Endothelial cell of umbilical vein (primary cell): ENCODE measurements around the gene FMN1. TPM values are rescaled to one million over a fixed set of nuclear protein-coding genes. Genes with fewer than 3 reads are reported as not detected.

Experiments
- BruUV-seq: library from RNA; stranded (reverse); fragments of 400-500 nt; replicated peaks from 2 replicates; lab custom pipeline; 2021; lab: Mats Ljungman, UMichigan
- CTCF ChIA-PET: fragments of 300-600, 350-600 bp; sonication (Branson Sonifier 250); formaldehyde crosslinking; loops from one replicate; lab custom pipeline; 2021; ENCODE audit warnings: antibody characterized with exemption, inconsistent platforms; lab: Charles Lee
- POLR2A ChIA-PET: fragments of 300-600, 350-600 bp; sonication (Branson Sonifier 250); formaldehyde crosslinking; loops from one replicate; lab custom pipeline; 2021; ENCODE audit warnings: antibody characterized with exemption, inconsistent platforms; lab: Charles Lee
- DNase-seq: peaks from one replicate; pipeline ENCODE4 v3.0.0-alpha.2; 2011; ENCODE audit warnings: low read depth, low spot score
- FAIRE-seq: peaks from 2 replicates; lab custom pipeline; 2011; peaks lifted over from hg19 to GRCh38; lab: Jason Lieb, UNC
- H2AFZ ChIP-seq: 2 replicates; pipeline ENCODE4 v1.6.0; 2012; ENCODE audit warnings: low read depth, low read length, control low read depth, inconsistent platforms
- H3K27ac ChIP-seq: 2 replicates; pipeline ENCODE4 v1.5.1; 2011; ENCODE audit warnings: low read depth, mild to moderate bottlenecking, control low read depth, low read length, moderate library complexity; ENCODE audit not compliant: insufficient read depth
- H3K27me3 ChIP-seq, 2 experiments: 2 replicates each; pipeline versions ENCODE4 v1.6.0 to v1.6.1; 2011; ENCODE audit warnings: low read length in 2 of 2, mixed read lengths in 1 of 2; ENCODE audit not compliant: control insufficient read depth in 2 of 2, insufficient read depth in 2 of 2
- H3K36me3 ChIP-seq, 2 experiments: 2 replicates in 1 of 2; 3 replicates in 1 of 2; pipeline ENCODE4 v1.5.1; 2011; ENCODE audit warnings: low read length in 2 of 2, mild to moderate bottlenecking in 1 of 2, moderate library complexity in 1 of 2; ENCODE audit not compliant: control insufficient read depth in 2 of 2, insufficient read depth in 2 of 2; ENCODE audit errors: extremely low read depth in 1 of 2
- H3K4me1 ChIP-seq: 3 replicates; pipeline ENCODE4 v1.5.1; 2011; ENCODE audit warnings: mild to moderate bottlenecking, low read length; ENCODE audit not compliant: control insufficient read depth, insufficient read depth; ENCODE audit errors: extremely low read depth
- H3K4me2 ChIP-seq: 2 replicates; pipeline ENCODE4 v1.6.1; 2011; ENCODE audit warnings: low read length, control low read depth, mixed read lengths; ENCODE audit not compliant: insufficient read depth
- H3K4me3 ChIP-seq, 3 experiments: fragments of 200-600 bp in 1 of 3; sonication (generic), shearing (Covaris generic) in 1 of 3; replicated peaks in 1 of 3; 2 replicates each; pipeline ENCODE4 v1.5.1; 2011 to 2016; ENCODE audit warnings: control low read depth in 3 of 3, low read length in 3 of 3, mild to moderate bottlenecking in 2 of 3, inconsistent platforms in 1 of 3, low read depth in 1 of 3, moderate library complexity in 1 of 3; ENCODE audit not compliant: insufficient read depth in 1 of 3
- H3K79me2 ChIP-seq: 2 replicates; pipeline ENCODE4 v1.6.0; 2012; ENCODE audit warnings: low read length, inconsistent platforms; ENCODE audit not compliant: control insufficient read depth, insufficient read depth
- H3K9ac ChIP-seq: replicated peaks from 2 replicates; pipeline ENCODE3; 2011; ENCODE audit warnings: low read length, control low read depth; ENCODE audit not compliant: insufficient read depth; ENCODE audit errors: extremely low read depth
- H3K9me1 ChIP-seq: replicated peaks from 3 replicates; pipeline ENCODE4 v1.6.0; 2011; ENCODE audit warnings: mild to moderate bottlenecking, low read length; ENCODE audit not compliant: control insufficient read depth, insufficient read depth; ENCODE audit errors: extremely low read depth
- H3K9me3 ChIP-seq: replicated peaks from 2 replicates; pipeline ENCODE4 v1.5.1; 2012; ENCODE audit warnings: low read length, inconsistent platforms; ENCODE audit not compliant: control insufficient read depth, insufficient read depth
- H4K20me1 ChIP-seq: replicated peaks from 2 replicates; pipeline ENCODE3; 2011; ENCODE audit warnings: mild to moderate bottlenecking, low read length; ENCODE audit not compliant: control insufficient read depth, insufficient read depth; ENCODE audit errors: extremely low read depth
- CTCF ChIP-seq, 2 donors: IDR thresholded peaks; 1 replicate in 1 of 2; 2 replicates in 1 of 2; pipeline ENCODE4 v1.5.1; 2011; ENCODE audit warnings: low read length in 2 of 2, mild to moderate bottlenecking in 2 of 2, moderate library complexity in 2 of 2, control low read depth in 1 of 2, inconsistent platforms in 1 of 2, low read depth in 1 of 2; ENCODE audit not compliant: insufficient read depth in 1 of 2; ENCODE audit errors: extremely low read depth in 1 of 2
- EZH2 ChIP-seq: IDR thresholded peaks from 2 replicates; pipeline ENCODE4 v1.6.1; 2012; ENCODE audit warnings: borderline replicate concordance, low read depth, mild to moderate bottlenecking, moderate library complexity, low read length, inconsistent platforms; ENCODE audit not compliant: severe bottlenecking
- FOS ChIP-seq: IDR thresholded peaks from 2 replicates; pipeline ENCODE4 v1.6.1; 2011; ENCODE audit warnings: mild to moderate bottlenecking, low read length, moderate library complexity, borderline replicate concordance; ENCODE audit not compliant: insufficient read depth
- GATA2 ChIP-seq: IDR thresholded peaks from 2 replicates; pipeline ENCODE4 v1.7.0; 2011; ENCODE audit warnings: low read depth, mild to moderate bottlenecking, moderate library complexity, mixed read lengths, low read length; ENCODE audit not compliant: insufficient read length, insufficient read depth
- JUN ChIP-seq: IDR thresholded peaks from 2 replicates; pipeline ENCODE4 v1.6.1; 2011; ENCODE audit warnings: borderline replicate concordance, low read depth; ENCODE audit not compliant: insufficient read length, insufficient read depth
- MAX ChIP-seq: IDR thresholded peaks from 2 replicates; pipeline ENCODE4 v1.6.1; 2011; ENCODE audit not compliant: insufficient read depth, insufficient read length
- POLR2AphosphoS5 ChIP-seq: IDR thresholded peaks from 2 replicates; pipeline ENCODE4 v1.6.1; 2012; ENCODE audit warnings: low read depth, mild to moderate bottlenecking, control low read depth, low read length, moderate library complexity; ENCODE audit not compliant: insufficient read depth
- dilution Hi-C: fragments of 300-500 bp; cut with MboI; formaldehyde crosslinking; loops from one replicate; pipeline ENCODE4 v1.15.0; 2019; ENCODE audit warnings: low sequenced_read_pairs; ENCODE audit not compliant: extremely low pct_ligation_motif_present
- intact Hi-C: fragments of 100-400 bp; cut with micrococcal nuclease; formaldehyde crosslinking; loops from one replicate; pipeline ENCODE4 v1.10.0; 2022
- polyA plus RNA-seq, 4 experiments: library from polyadenylated mRNA; depleted of rRNA in 3 of 4; stranded (reverse) in 3 of 4; unstranded in 1 of 4; fragments of >200 nt; gene quantifications; 2 replicates each; pipeline versions ENCODE4 v1.2.1 to v1.2.3, GENCODE V29; 2011 to 2012; ENCODE audit warnings: missing spikeins in 1 of 4
- total RNA-seq: library from RNA; stranded (reverse); gene quantifications from 2 replicates; pipeline ENCODE4 v1.2.3, GENCODE V29; 2021

Gene FMN1
- total and polyA plus RNA-seq, 2 donors (not counting 3 experiments of a cell fraction or from before 2014, with no cell fraction given) = 0.01 to 0.29 TPM

GRCh38 chr15:32802286-32802936 lies 392.1 kb downstream of the FMN1 start:
- dilution Hi-C loops (no loop called here), intact Hi-C loops (no loop called here)
- no peak for FAIRE-seq
- Histone ChIP-seq H3K9me1 (no peaks in the 10 kb centered on the region), H3K9ac (no peak overlapping the region), H3K27ac (no peak overlapping the region), H3K4me2 (no peak overlapping the region), H3K4me1 (no peaks in the 10 kb centered on the region), H2AFZ (no peak overlapping the region), H3K4me3 (no peak overlapping the region), H3K79me2 (no peaks in the 10 kb centered on the region), H4K20me1 (no peaks in the 10 kb centered on the region), H3K27me3 (peaks cover 0 to 4% of the 10 kb centered on the region in 2 experiments), H3K36me3 (no peaks in the 10 kb centered on the region), H3K9me3 (no peaks in the 10 kb centered on the region)
- no TSS peak for BruUV-seq
- no peak for DNase-seq
- ChIA-PET CTCF (interaction anchor here (1.3 to 2.2 kb wide), 3 partner anchors 18 to 134 kb away, joined by 3 to 7 read pairs (median 3); no protein-coding TSS in a partner anchor), POLR2A (no interaction called here)
- no peak for TF ChIP-seq JUN
- TF ChIP-seq EZH2 = no peak
- TF ChIP-seq FOS = no peak
- no peak for TF ChIP-seq POLR2AphosphoS5
- no peak for TF ChIP-seq GATA2
- TF ChIP-seq MAX = no peak
- no peak for TF ChIP-seq CTCF (IDR thresholded peaks at IDR 0.05; ENCODE audit: extremely low read depth in 1 of 2, insufficient read depth in 1 of 2, low read depth in 1 of 2, low read length in 2 of 2)
